A673 (cell line): ENCODE measurements around the gene HS6ST3. TPM values are rescaled to one million over a fixed set of nuclear protein-coding genes. Genes with fewer than 3 reads are reported as not detected.

Source experiments
- BruUV-seq: library from RNA; stranded (reverse); fragments of 400-500 nt; replicated peaks from 2 replicates; lab custom pipeline; 2021; lab: Mats Ljungman, UMichigan
- CTCF ChIA-PET: fragments of 300-600 bp; sonication (Branson Sonifier 250); formaldehyde crosslinking; loops from one replicate; lab custom pipeline; 2022; ENCODE audit warnings: antibody characterized with exemption; lab: Charles Lee
- POLR2A ChIA-PET: fragments of 300-600 bp; sonication (Branson Sonifier 250); formaldehyde crosslinking; loops from one replicate; lab custom pipeline; 2022; ENCODE audit warnings: antibody characterized with exemption; ENCODE audit not compliant: low non-redundant PET; lab: Charles Lee
- DNase-seq: peaks from one replicate; pipeline ENCODE4 v3.0.0-alpha.2; 2015; ENCODE audit warnings: low spot score
- H3K27ac ChIP-seq: fragments of 200-600 bp; sonication (generic); 2 replicates; pipeline ENCODE4 v1.5.1; 2016; ENCODE audit warnings: mixed run types, low read depth, mild to moderate bottlenecking, mixed read lengths, antibody characterized with exemption, low read length; ENCODE audit not compliant: poor library complexity, severe bottlenecking
- H3K27me3 ChIP-seq: fragments of 200-600 bp; sonication (generic); replicated peaks from 2 replicates; pipeline ENCODE4 v1.6.1; 2017; ENCODE audit warnings: mixed run types, low read depth, mild to moderate bottlenecking, mixed read lengths, antibody characterized with exemption, low read length; ENCODE audit not compliant: insufficient read depth, poor library complexity
- H3K36me3 ChIP-seq: fragments of 200-600 bp; sonication (generic); 2 replicates; pipeline ENCODE4 v1.6.1; 2016; ENCODE audit warnings: mixed run types, mild to moderate bottlenecking, mixed read lengths, antibody characterized with exemption, low read length; ENCODE audit not compliant: insufficient read depth, poor library complexity, severe bottlenecking
- H3K4me1 ChIP-seq: fragments of 200-600 bp; sonication (generic); 2 replicates; pipeline ENCODE4 v1.6.1; 2017; ENCODE audit warnings: mixed run types, mild to moderate bottlenecking, mixed read lengths, antibody characterized with exemption, low read length; ENCODE audit not compliant: insufficient read depth, poor library complexity, severe bottlenecking
- H3K4me3 ChIP-seq: fragments of 200-600 bp; sonication (generic); 2 replicates; pipeline ENCODE4 v1.5.1; 2016; ENCODE audit warnings: low read depth, mixed run types, mild to moderate bottlenecking, mixed read lengths, low read length; ENCODE audit not compliant: poor library complexity, severe bottlenecking
- H3K9me3 ChIP-seq: fragments of 200-600 bp; sonication (generic); 2 replicates; pipeline ENCODE4 v1.6.1; 2016; ENCODE audit warnings: mixed run types, low read depth, mild to moderate bottlenecking, mixed read lengths, antibody characterized with exemption, low read length; ENCODE audit not compliant: poor library complexity, severe bottlenecking
- CTCF ChIP-seq: fragments of 300-800, 200-600 bp; sonication (generic); conservative IDR thresholded peaks from 2 replicates; pipeline ENCODE4 v1.5.1; 2017; ENCODE audit warnings: low read depth, mild to moderate bottlenecking, antibody characterized with exemption, low read length, moderate library complexity, mixed read lengths
- EZH2 ChIP-seq: fragments of 200-600 bp; sonication (generic); IDR thresholded peaks from 2 replicates; pipeline ENCODE4 v1.6.1; 2017; ENCODE audit warnings: borderline replicate concordance, low read depth, mild to moderate bottlenecking, mixed read lengths, antibody characterized with exemption, low read length; ENCODE audit not compliant: poor library complexity, severe bottlenecking
- intact Hi-C: fragments of 100-400 bp; cut with micrococcal nuclease; formaldehyde crosslinking; loops from one replicate; pipeline ENCODE4 v1.10.0; 2022; ENCODE audit not compliant: unreplicated experiment
- total RNA-seq: library from RNA; stranded (reverse); gene quantifications from 2 replicates; pipeline ENCODE4 v1.2.3, GENCODE V29; 2021

HS6ST3 gene
- total RNA-seq, 1 experiment from 2014 or later, result not detected

GRCh38 chr13:96779691-96780090, 689.8 kb downstream of the HS6ST3 start:
- BruUV-seq, result no TSS peak
- ChIA-PET POLR2A (no interaction called here), CTCF (no interaction called here)
- TF ChIP-seq EZH2, result no peak
- no peak for TF ChIP-seq CTCF
- intact Hi-C loops, result no loop called here
- DNase-seq, result no peak
- H3K4me1 ChIP-seq, result no peaks in the 10 kb centered on the region
- no peaks in the 10 kb centered on the region for H3K27me3 ChIP-seq
- H3K4me3 ChIP-seq, result no peak overlapping the region
- no peaks in the 10 kb centered on the region for H3K9me3 ChIP-seq
- no peaks in the 10 kb centered on the region for H3K36me3 ChIP-seq
- H3K27ac ChIP-seq, result no peak overlapping the region

DNA sequence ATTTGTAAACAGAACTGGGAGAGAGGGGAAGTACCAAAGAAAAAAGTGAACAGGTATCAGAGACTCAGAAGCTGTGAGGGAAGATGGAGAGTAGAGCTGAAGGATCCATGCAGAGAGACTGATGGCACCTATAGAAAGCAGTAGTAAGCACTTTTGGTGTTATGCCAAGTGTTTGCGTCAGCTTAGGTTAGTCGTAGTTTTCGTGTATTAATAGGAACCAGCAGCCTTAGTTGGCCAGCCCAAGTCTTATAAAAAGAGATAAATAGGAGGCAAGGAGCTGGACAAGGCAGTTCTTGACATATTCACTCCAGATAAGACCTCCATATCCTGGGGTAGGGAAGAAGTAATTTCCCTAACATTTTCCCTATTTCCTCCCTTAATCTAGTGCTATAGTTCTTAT, 690.2 kb downstream of the HS6ST3 start:
- H3K4me1 ChIP-seq, result no peaks in the 10 kb centered on the region
- CTCF ChIA-PET, result no interaction called here
- H3K36me3 ChIP-seq, result no peaks in the 10 kb centered on the region
- H3K9me3 ChIP-seq, result no peaks in the 10 kb centered on the region
- no peak overlapping the region for H3K27ac ChIP-seq
- no peaks in the 10 kb centered on the region for H3K27me3 ChIP-seq
- no peak for DNase-seq
- no TSS peak for BruUV-seq
- intact Hi-C loops, result no loop called here
- TF ChIP-seq CTCF, result no peak
- TF ChIP-seq EZH2, result no peak
- POLR2A ChIA-PET, result no interaction called here
- H3K4me3 ChIP-seq, result no peak overlapping the region

DNA sequence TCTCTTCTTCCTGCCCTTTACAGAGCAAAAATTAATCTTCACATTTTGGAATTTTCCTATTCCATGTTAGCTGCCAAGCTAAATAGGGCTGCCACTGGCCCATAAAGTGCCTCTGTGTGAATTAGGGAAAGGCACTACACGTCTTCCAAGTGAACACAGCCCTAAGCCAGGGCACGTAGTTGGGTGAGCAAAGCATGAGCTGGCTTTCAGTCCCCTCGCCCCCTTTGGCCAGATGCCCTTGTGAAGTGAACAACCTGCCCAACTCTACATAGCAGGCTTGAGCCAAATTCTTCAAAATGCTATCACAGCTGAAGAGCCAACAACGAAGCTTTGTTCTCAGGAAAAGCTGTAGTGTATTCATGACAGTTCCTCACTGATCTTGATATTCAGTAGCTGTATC, 691.2 kb downstream of the HS6ST3 start:
- ChIA-PET POLR2A (no interaction called here), CTCF (no interaction called here)
- no peaks in the 10 kb centered on the region for H3K27me3 ChIP-seq
- H3K4me1 ChIP-seq, result no peaks in the 10 kb centered on the region
- H3K36me3 ChIP-seq, result no peaks in the 10 kb centered on the region
- H3K9me3 ChIP-seq, result no peaks in the 10 kb centered on the region
- no TSS peak for BruUV-seq
- H3K4me3 ChIP-seq, result no peak overlapping the region
- intact Hi-C loops, result no loop called here
- H3K27ac ChIP-seq, result no peak overlapping the region
- DNase-seq, result no peak
- TF ChIP-seq EZH2, result no peak
- no peak for TF ChIP-seq CTCF
